ENCODE data around the gene ADTRP. TPM values are rescaled to one million over a fixed set of nuclear protein-coding genes. Genes with fewer than 3 reads are reported as not detected.

The ADTRP gene
- total and polyA plus RNA-seq, 12 donors: 0.20 to 1.1 (median 0.35) TPM; not detected in 5

- intact Hi-C loops (cut with DNase I): loop anchor here in 1 of 2 donors (10.0 kb wide), 1 partner anchor 313 kb away; the partner anchor contains the start of gene HIVEP1
- DNase-seq: peak in 1 of 7 donors; percentile 12
- TF ChIP-seq CTCF (IDR thresholded peaks at IDR 0.05) (no peak), POLR2A (IDR thresholded peaks at IDR 0.05) (no peak)
- H3K27ac ChIP-seq: no peak overlapping the region
- no peaks in the 10 kb centered on the region for H3K9me3 ChIP-seq (replicated peaks in 1 of 3)
- no peaks in the 10 kb centered on the region for H3K4me1 ChIP-seq (replicated peaks in 1 of 2)
- no peak overlapping the region for H3K4me3 ChIP-seq
- H3K36me3 ChIP-seq (replicated peaks in 1 of 2): no peaks in the 10 kb centered on the region
- WGBS, 4 donors: 81 to 96% (median 90%) methylated on average over 3 to 4 of the region's 4 CpGs
- H3K27me3 ChIP-seq: no peaks in the 10 kb centered on the region
Observed at GRCh38 chr6:11702089-11702488, 76.5 kb downstream of the ADTRP start.

DNA sequence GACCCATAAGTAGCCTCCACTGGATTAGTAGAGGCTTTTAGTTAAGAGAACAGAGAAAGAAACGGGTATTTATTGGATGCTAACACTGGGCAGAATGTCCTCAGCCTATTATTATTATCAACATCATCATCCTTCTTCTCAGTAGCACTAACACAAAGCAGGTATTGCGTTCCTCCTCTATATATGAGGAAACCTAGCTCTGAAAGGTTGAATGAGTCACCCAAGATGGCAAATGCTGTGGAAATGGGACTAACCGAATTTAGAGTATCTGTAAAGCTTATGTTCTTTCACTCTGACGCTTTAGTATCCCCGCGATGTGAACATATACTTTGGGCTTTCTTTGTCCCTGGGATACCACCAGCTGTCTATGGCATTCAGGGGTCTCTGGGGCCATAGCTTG lies 77.0 kb downstream of the ADTRP start:
- H3K9me3 ChIP-seq (replicated peaks in 1 of 3): no peaks in the 10 kb centered on the region
- intact Hi-C loops (cut with DNase I): loop anchor here in 1 of 2 donors (10.0 kb wide), 1 partner anchor 313 kb away; the partner anchor contains the start of gene HIVEP1
- DNase-seq: no peak
- no peak overlapping the region for H3K27ac ChIP-seq
- no peak overlapping the region for H3K4me3 ChIP-seq
- H3K36me3 ChIP-seq (replicated peaks in 1 of 2): no peaks in the 10 kb centered on the region
- H3K27me3 ChIP-seq: no peaks in the 10 kb centered on the region
- 82 to 88% (median 84%) methylated on average over 6 of the region's 6 CpGs for WGBS, 4 donors
- no peak for TF ChIP-seq CTCF (IDR thresholded peaks at IDR 0.05)
- TF ChIP-seq POLR2A (IDR thresholded peaks at IDR 0.05): no peak
- H3K4me1 ChIP-seq (replicated peaks in 1 of 2): no peaks in the 10 kb centered on the region

DNA sequence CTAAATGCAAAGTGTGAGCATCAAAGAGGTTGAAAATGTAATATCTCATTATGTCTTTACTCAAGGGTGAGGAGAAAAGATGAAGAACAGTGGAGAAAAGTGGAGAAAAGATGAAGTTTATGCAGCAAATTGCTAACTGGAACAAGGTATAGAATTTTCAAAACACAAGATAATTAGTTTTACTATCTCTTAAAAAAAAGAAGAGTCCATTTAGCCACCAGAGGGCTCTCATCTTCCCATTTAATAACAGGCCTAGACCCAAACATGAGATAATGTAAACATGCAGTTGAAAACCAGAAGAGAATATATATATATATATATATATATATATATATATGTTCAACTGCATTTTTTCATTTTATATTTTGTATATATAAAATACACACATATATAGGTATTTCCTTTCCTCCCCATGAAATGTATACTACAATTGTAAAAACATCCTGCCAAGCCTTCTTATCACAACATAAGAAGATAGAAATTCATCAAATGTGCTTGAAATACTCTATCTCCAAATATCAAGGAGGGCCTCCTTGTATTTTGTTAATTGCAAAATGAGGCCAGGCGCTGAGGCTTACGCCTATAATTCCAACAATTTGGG lies 78.4 kb downstream of the ADTRP start:
- H3K27ac ChIP-seq: no peak overlapping the region
- intact Hi-C loops (cut with DNase I): loop anchor here in 1 of 2 donors (10.0 kb wide), 1 partner anchor 315 kb away; the partner anchor contains the start of gene HIVEP1
- no peak overlapping the region for H3K4me3 ChIP-seq
- H3K27me3 ChIP-seq: no peaks in the 10 kb centered on the region
- peak in 1 of 7 donors; percentile 33 for DNase-seq
- WGBS, 4 donors: 96 to 100% (median 100%) methylated on average over 2 of the region's 2 CpGs
- H3K9me3 ChIP-seq (replicated peaks in 1 of 3): no peaks in the 10 kb centered on the region
- no peaks in the 10 kb centered on the region for H3K4me1 ChIP-seq (replicated peaks in 1 of 2)
- no peaks in the 10 kb centered on the region for H3K36me3 ChIP-seq (replicated peaks in 1 of 2)
- TF ChIP-seq CTCF (IDR thresholded peaks at IDR 0.05) (peak; percentile 33 to 66 (median 50)), POLR2A (IDR thresholded peaks at IDR 0.05) (no peak)

- no peak for TF ChIP-seq CTCF (IDR thresholded peaks at IDR 0.05)
- no peaks in the 10 kb centered on the region for H3K4me1 ChIP-seq (replicated peaks in 1 of 2)
- no peak for DNase-seq
- H3K27ac ChIP-seq: no peak overlapping the region
- intact Hi-C loops (cut with DNase I): no loop called here
- no peaks in the 10 kb centered on the region for H3K27me3 ChIP-seq
- WGBS, 4 donors: 4 to 29% (median 15%) methylated on average over 1 of the region's 1 CpG
- no peaks in the 10 kb centered on the region for H3K9me3 ChIP-seq (replicated peaks in 1 of 3)
- no peak overlapping the region for H3K4me3 ChIP-seq
- no peaks in the 10 kb centered on the region for H3K36me3 ChIP-seq (replicated peaks in 1 of 2)
Observed at GRCh38 chr6:11699576-11699975, 79.0 kb downstream of the ADTRP start.
